Naive thymus-derived CD8-positive, alpha-beta T cell (primary cell): ENCODE data around the gene TPSAB1. TPM values are rescaled to one million over a fixed set of nuclear protein-coding genes. Genes with fewer than 3 reads are reported as not detected.
"Not testable (repeated sequence)": the region's sequence is repeated elsewhere in the genome, so short reads cannot be mapped to it uniquely, and the experiment has no call there.

Experiments
- ATAC-seq, 2 donors: fragments of 150-1000 bp; cut with Tn5 transposase in 1 of 2; sonication (Bioruptor Pico), chemical (Tn5 transposase) in 1 of 2; 1 replicate in 1 of 2; 2 replicates in 1 of 2; pipeline ENCODE4 v1.10.0; 2021; ENCODE audit warnings: mild to moderate bottlenecking in 2 of 2, moderate library complexity in 2 of 2
- POLR2A ChIA-PET: fragments of 350-600 bp; sonication (Branson Sonifier 250); formaldehyde crosslinking; loops from one replicate; lab custom pipeline; 2021; ENCODE audit warnings: antibody characterized with exemption; lab: Charles Lee
- DNase-seq, 10 donors: peaks; one replicate each; pipeline versions ENCODE4 v3.0.0 to v3.0.0-alpha.2; 2020 to 2022
- H3K27ac Mint-ChIP-seq, 10 donors: one replicate each; pipeline ENCODE4 v1.8.0; 2020 to 2022; ENCODE audit warnings: mild to moderate bottlenecking in 10 of 10, mixed read lengths in 10 of 10, moderate library complexity in 4 of 10, inconsistent platforms in 1 of 10
- H3K27me3 Mint-ChIP-seq, 5 donors: one replicate each; pipeline ENCODE4 v1.8.0; 2021 to 2022; ENCODE audit warnings: mixed read lengths in 5 of 5
- H3K36me3 Mint-ChIP-seq, 3 donors: one replicate each; pipeline ENCODE4 v1.8.0; 2020 to 2022; ENCODE audit warnings: mixed read lengths in 3 of 3, mild to moderate bottlenecking in 2 of 3, inconsistent platforms in 1 of 3
- H3K4me1 Mint-ChIP-seq, 4 donors: one replicate each; pipeline ENCODE4 v1.8.0; 2021 to 2022; ENCODE audit warnings: mixed read lengths in 4 of 4
- H3K4me3 Mint-ChIP-seq, 10 donors: one replicate each; pipeline ENCODE4 v1.8.0; 2020 to 2022; ENCODE audit warnings: mild to moderate bottlenecking in 10 of 10, mixed read lengths in 10 of 10, moderate library complexity in 6 of 10, inconsistent platforms in 1 of 10
- H3K9me3 Mint-ChIP-seq, 9 donors: one replicate each; pipeline ENCODE4 v1.8.0; 2020 to 2022; ENCODE audit warnings: mixed read lengths in 9 of 9, mild to moderate bottlenecking in 3 of 9, inconsistent platforms in 1 of 9, moderate library complexity in 1 of 9
- polyA plus RNA-seq, 3 donors: library from polyadenylated mRNA; unstranded; fragments of 300-500 nt; fragmentation: Illumina TruSeq; gene quantifications; one replicate each; pipeline ENCODE4 v1.2.3, GENCODE V29; 2021
- total RNA-seq, 8 experiments: library from RNA in 2 of 8; stranded (reverse) in 2 of 8; gene quantifications; one replicate each; pipeline ENCODE4 v1.2.3 and lab custom pipeline; 2021 to 2026

Gene TPSAB1
- total and polyA plus RNA-seq, 5 experiments from 2014 or later: not detected

DNA sequence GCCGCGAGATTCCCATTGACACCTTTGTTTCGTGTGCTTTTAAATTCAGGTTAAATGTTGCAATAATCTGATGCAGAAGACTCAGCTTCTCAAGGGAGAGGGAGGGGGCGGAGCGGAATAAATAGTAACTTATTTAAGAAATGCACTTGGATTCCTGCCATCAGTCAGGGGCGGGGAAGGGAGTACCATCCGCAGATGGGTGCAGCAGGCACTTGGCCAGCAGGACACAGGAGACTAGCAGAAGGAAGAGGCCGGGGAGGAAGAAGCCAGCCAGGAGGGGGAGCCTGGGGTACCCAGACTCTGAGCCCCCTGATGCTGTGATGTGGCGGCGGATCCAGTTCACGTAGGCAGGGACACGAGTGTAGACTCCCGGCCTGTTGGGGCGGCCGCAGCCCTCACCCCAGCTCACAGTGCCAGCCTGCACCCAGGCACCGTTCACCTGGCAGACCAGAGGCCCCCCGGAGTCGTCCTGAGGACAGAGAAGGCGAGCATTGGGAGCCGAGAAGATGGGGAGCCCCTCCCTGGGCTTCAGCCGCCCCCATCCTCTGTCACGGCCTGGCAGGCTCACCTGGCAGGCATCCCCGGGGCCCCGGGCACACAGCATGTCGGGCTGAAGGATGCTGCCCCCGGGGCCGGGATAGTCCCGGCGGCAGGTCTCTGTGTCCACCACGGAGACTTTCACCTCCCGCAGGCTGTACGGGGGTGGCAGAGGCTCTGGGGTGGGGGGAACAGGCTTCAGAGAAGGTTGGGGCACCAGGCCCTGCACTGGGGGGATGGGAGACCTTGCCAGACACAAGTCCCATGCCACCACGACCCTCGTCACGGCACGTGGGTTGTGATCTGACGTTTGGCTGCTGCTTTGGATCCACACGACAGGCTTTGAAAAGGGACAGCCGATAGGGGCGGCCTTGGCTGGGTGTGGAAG, 18.6 kb upstream of the TPSAB1 start:
- H3K27ac Mint-ChIP-seq: no peak overlapping the region
- no peak overlapping the region for H3K4me3 Mint-ChIP-seq
- DNase-seq: no peak
- POLR2A ChIA-PET: no interaction called here
- H3K27me3 Mint-ChIP-seq: no peaks in the 10 kb centered on the region
- H3K36me3 Mint-ChIP-seq: no peaks in the 10 kb centered on the region
- ATAC-seq: no peak
- H3K9me3 Mint-ChIP-seq: no peaks in the 10 kb centered on the region
- no peaks in the 10 kb centered on the region for H3K4me1 Mint-ChIP-seq

DNA sequence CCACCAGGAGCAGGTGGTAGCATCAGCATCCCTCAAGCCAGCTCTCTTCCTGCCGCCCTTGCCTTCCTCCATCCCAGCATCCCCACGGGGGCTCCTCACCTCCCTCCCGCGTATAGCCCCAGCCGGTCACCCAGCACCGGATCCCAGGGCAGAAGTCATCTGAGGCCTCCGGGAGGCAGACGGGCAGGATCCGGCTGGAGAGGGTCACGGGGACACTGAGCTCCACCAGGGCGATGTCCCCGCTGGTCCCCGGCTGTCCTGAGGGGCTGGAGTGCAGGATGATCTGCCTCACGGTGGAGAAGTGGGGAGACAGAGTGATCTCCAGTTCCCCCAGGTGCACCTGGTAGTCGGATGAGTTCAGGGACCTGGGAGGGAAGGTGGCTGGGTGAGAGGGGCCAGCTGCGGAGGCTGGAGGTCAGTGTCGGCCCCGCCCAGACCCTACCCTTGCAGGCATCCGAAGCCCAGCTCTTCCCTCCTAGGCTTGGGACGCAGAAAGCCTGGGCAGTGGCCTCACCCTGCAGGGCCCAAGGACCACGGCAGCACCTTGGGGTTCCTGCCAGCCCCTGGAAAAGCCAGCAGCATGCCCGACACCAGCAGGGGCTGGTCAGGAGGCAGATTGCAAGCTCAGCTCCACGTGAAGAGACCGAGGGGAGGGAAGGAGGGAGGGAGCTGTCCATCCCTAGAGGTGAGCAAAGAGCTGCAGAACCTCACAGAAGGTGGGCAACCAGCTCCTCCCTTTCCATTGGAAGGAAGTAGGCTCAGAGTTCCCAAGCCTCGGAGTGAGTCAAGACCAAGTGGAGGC, 17.8 kb upstream of the TPSAB1 start:
- no peak for DNase-seq
- Mint-ChIP-seq H3K4me3 (no peak overlapping the region), H3K27ac (no peak overlapping the region), H3K4me1 (no peaks in the 10 kb centered on the region), H3K36me3 (no peaks in the 10 kb centered on the region), H3K9me3 (no peaks in the 10 kb centered on the region), H3K27me3 (peaks cover 0 to 2% (median 0%) of the 10 kb centered on the region in 5 donors)
- POLR2A ChIA-PET: no interaction called here
- no peak for ATAC-seq

DNA sequence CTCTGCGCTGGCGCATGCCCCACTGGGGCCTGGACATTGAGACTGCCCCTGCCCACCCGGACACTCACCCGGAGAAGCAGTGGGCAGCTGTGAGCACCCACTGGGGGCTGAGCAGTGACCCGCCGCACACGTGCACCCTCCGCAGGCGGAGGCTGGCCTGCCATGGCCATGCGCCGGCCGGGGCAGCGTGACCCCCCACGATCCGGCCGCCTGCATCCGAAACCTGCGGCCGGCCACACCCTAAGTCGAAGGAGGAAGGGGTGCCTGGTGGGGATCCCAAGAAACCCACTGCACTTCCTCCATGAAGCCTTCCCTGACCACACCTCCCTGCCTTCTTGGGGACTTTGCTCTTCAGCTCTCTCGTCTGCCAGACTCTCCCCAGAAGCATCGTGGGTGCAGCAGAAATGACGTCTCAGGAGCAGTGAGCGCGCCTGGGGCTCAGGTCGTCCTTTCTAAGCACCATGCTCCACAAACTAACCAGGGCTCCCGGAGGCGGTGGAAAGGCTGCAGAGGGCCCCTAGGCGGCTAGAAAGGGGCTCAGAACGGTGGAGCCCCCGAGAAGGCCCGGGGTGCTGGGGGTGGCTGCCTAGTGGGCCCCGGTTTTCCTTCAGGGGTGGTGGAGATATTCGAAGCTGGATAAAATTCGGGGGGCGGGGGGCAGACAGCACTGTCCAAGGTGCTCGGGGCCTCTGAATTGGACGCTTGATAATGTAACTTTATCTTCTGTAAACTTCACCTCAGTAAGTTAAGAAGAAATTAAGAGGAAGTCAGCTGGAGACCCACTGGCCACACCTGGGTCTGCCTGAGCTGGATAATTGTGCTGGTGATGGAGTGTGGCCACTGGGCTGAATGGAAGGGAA, 16.9 kb upstream of the TPSAB1 start:
- ATAC-seq (no peak), DNase-seq (no peak)
- no peak overlapping the region for H3K27ac Mint-ChIP-seq
- peaks cover 0 to 2% (median 0%) of the 10 kb centered on the region in 5 donors for H3K27me3 Mint-ChIP-seq
- no peak overlapping the region for H3K4me3 Mint-ChIP-seq
- POLR2A ChIA-PET: no interaction called here
- no peaks in the 10 kb centered on the region for H3K9me3 Mint-ChIP-seq
- H3K36me3 Mint-ChIP-seq: no peaks in the 10 kb centered on the region
- no peaks in the 10 kb centered on the region for H3K4me1 Mint-ChIP-seq

DNA sequence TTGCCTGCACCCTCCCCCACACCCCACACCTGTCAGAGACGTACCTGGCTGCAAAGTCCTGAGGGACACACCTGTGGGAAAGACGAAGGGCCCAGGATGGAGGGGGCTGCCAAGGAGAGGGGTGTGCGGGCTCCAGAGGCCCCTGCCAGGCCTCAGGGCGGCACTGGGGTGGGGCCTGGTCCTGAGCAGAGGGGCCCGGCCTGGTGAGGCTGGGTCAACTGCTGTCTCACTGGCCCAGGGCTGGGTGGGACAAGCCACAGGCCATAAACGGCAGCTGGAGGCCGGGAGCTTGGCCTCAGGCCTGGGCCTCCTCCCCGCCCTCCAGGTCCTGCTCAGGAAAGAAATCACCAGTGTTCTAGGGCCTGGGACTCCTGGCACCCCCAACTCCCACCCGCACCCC, 15.9 kb upstream of the TPSAB1 start:
- ATAC-seq: no peak
- POLR2A ChIA-PET: no interaction called here
- peaks cover 0 to 2% (median 0%) of the 10 kb centered on the region in 5 donors for H3K27me3 Mint-ChIP-seq
- no peak for DNase-seq
- no peaks in the 10 kb centered on the region for H3K36me3 Mint-ChIP-seq
- no peak overlapping the region for H3K4me3 Mint-ChIP-seq
- no peaks in the 10 kb centered on the region for H3K9me3 Mint-ChIP-seq
- peak overlapping the region in 1 of 10 donors; percentile 45 for H3K27ac Mint-ChIP-seq
- no peaks in the 10 kb centered on the region for H3K4me1 Mint-ChIP-seq

DNA sequence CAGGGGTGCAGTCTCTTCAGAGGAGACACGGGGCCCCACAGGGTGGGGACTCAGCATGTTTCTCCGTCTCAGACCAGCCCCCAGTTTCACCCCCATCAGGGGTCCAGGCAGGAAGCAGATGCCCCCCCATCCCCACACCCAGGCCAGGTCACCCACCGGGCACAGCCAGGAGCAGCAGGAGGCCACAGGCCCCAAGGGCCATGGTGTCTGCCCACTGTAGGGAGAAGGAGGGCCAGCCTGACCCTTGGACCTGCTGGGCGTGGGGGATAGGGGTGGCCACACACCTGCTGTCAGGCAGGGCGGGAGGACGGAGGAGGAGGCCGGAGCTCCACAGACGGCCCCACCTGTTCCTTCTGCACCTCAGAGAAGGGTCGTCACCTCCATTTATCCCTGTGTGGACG, 15.5 kb upstream of the TPSAB1 start, which contains the start of gene TPSG1:
TPSG1 (minus strand) TSS at position 218 of the 401 bp plus-strand sequence; CDS start at position 202, 16 bp downstream.
- Mint-ChIP-seq H3K36me3 (no peaks in the 10 kb centered on the region), H3K27me3 (peaks cover 0 to 2% (median 0%) of the 10 kb centered on the region in 5 donors), H3K27ac (peak within 1 kb of the TSS in 1 of 10 donors; percentile 45), H3K4me1 (no peaks in the 10 kb centered on the region), H3K9me3 (no peaks in the 10 kb centered on the region), H3K4me3 (no peak within 1 kb of the TSS)
- no peak for ATAC-seq
- DNase-seq: no peak
- POLR2A ChIA-PET: no interaction called here

DNA sequence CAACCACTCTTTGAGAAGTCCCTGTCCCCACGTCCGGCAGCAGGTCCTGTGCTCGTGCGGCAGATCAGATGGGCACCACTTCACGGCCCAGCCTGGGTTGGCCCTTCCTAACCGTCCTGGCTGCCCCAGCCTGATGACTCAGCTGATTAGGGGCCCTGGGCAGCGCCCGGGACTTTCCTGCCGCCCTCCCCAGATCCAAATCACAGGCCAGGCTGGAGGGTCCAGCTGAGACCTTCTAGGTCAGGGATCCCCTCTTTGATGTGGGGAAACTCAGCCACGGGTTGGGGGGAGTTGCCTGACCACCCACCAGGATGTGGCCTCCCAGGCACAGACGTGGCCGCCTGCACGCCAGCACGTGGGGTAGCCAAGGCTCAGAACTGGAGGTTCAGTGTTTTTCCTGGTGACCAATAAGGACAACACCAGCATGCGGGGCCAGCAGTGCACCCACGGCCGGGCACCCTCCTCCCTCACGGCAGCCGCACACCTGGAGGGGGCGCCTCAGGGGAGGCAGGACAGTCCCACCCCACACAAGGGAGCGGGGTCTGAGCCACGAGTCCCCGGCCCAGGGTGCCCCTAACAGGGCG, 14.7 kb upstream of the TPSAB1 start:
- H3K27ac Mint-ChIP-seq, H3K27me3 Mint-ChIP-seq, H3K36me3 Mint-ChIP-seq, H3K4me3 Mint-ChIP-seq, H3K9me3 Mint-ChIP-seq, H3K4me1 Mint-ChIP-seq, DNase-seq, ATAC-seq, POLR2A ChIA-PET: not testable (repeated sequence)

DNA sequence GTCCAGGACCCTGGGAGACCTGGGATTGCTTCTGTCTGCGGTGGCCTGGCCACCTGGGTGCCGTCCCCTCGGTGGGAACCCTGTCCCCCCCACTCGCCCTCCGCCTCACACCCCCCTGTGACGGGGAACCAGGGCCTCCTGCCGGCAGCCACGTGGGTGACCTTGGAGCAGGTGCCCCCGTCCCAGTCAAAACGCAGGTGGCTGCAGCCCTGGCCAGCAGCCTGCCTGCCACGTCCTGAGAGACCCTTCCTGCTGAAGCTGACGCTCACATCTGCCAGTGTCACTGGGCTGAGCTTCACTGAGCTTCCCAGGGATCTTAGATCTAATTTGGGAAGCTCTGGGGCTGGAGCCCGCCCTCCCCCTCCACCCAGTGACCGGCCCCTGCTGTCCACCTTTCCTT, 13.8 kb upstream of the TPSAB1 start:
- H3K27ac Mint-ChIP-seq, ATAC-seq, H3K4me1 Mint-ChIP-seq, H3K36me3 Mint-ChIP-seq, H3K9me3 Mint-ChIP-seq, H3K27me3 Mint-ChIP-seq, H3K4me3 Mint-ChIP-seq, POLR2A ChIA-PET: not testable (repeated sequence)
- peak in 1 of 10 donors; percentile 37 for DNase-seq

DNA sequence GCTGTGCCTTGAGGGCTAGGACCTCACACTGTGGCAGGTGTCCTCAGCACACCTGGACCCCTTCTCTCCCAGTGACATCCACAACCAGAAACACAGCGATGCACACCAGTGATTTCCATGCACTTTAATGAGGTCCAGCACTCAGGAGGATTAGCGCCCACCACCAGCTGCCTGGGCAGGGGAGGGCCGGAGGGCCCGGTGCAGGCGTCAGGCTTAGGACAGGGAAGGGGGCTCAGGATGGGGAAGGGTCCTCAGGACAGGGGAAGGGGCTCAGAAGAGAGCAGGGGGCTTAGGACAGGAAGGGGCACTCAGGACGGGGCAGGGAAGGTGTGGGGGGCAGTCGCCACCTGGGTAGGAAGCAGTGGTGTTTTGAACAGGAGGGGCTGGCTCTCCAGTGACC, 12.3 kb upstream of the TPSAB1 start:
- POLR2A ChIA-PET, H3K36me3 Mint-ChIP-seq, H3K4me1 Mint-ChIP-seq, H3K27me3 Mint-ChIP-seq, ATAC-seq, H3K27ac Mint-ChIP-seq, H3K9me3 Mint-ChIP-seq, H3K4me3 Mint-ChIP-seq: not testable (repeated sequence)
- peak in 2 of 10 donors; percentile 1 to 13 for DNase-seq

DNA sequence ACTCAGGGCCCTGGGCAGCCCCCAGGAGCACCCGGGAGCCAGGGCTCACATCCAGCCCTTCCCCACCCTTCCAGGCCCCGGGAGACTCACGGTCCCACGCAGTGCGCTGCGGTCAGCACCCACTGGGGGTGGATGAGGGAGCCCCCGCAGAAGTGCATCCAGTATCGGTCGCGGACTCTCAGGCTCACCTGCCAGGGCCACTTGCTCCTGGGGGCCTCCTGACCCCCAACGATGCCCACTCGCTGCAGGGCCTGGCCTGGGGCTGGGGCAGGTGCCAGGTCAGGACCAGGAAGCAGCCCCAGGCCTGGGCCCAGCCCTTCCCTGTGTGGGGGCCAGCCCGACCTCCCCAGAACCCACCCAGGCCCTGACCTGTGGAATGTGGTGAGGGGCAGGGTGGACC, 11.0 kb upstream of the TPSAB1 start:
- H3K27ac Mint-ChIP-seq, H3K36me3 Mint-ChIP-seq, POLR2A ChIA-PET, H3K9me3 Mint-ChIP-seq, H3K4me1 Mint-ChIP-seq, H3K4me3 Mint-ChIP-seq, ATAC-seq, H3K27me3 Mint-ChIP-seq: not testable (repeated sequence)
- DNase-seq: peak in 2 of 10 donors; percentile 1 to 32

DNA sequence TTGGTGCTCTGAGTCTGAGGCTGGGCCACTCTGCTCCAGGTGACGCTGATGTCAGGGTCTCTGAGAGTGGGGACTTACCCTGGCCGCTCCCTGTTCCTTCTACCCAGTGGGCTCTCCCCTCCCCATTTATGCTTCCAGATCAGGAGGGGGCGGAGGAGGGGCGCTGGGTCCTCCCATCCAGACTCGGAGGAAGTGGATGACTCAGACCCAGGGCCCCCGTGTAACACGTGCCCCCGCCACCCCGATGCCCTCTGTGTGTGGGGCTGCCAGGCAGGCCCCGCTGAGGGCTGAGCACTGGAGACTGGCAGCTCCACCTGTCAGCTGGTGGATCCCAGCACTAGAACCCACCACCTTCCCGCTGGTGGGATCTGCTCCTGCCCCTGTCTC, 10.4 kb upstream of the TPSAB1 start, which contains the start of gene TPSB2:
TPSB2 (minus strand) TSS at position 101 of the 387 bp plus-strand sequence. CDS start 233 bp downstream, outside the sequence.
- H3K4me3 Mint-ChIP-seq, H3K27ac Mint-ChIP-seq, POLR2A ChIA-PET, H3K4me1 Mint-ChIP-seq, ATAC-seq, H3K27me3 Mint-ChIP-seq, H3K9me3 Mint-ChIP-seq, DNase-seq, H3K36me3 Mint-ChIP-seq: not testable (repeated sequence)

DNA sequence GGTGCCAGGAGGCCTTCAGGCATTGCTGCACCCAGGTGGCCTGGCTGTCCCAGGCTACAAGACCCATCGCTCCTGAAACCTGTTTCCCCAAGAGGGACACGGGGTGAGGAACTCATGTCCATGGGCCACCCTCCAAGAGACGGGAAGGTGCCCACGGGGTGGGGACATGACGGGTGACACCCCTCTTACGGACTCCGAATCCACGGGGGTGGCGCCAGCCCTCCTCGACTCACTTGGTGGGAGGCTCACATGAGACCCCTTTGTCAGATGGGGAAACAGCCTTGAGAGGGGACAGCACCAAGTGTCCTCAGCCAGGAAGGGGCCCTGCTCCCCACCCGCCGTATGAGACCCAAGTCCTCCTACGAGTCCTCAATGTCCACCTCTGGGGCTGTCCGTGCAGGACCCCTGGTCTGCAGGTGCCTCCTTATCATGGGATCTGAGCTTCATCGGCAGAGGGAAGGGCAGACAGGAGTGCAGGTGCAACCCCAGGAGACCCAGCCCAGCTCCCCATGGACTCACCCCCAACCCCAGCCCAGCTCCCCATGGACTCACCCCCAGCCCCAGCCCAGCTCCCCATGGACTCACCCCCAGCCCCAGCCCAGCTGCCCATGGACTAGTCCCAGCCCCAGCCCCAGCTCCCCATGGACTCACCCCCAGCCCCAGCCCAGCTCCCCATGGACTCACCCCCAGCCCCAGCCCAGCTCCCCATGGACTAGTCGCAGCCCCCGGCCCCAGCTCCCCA, 9.9 kb upstream of the TPSAB1 start:
- not testable (repeated sequence) for ATAC-seq, H3K9me3 Mint-ChIP-seq

DNA sequence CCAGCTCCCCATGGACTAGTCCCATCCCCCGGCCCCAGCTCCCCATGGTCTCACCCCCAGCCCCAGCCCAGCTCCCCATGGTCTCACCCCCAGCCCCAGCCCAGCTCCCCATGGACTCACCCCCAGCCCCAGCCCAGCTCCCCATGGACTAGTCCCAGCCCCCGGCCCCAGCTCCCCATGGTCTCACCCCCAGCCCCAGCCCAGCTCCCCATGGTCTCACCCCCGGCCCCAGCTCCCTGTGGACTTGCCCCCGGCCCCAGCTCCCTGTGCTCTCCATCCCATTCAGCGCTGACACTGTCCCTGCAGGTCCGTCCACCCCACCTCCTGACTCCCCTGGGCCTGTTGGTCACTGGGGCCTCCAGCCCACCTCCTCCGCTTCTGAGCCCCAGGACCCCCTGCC, 9.2 kb upstream of the TPSAB1 start:
- H3K27ac Mint-ChIP-seq, ATAC-seq, POLR2A ChIA-PET, H3K4me1 Mint-ChIP-seq, H3K27me3 Mint-ChIP-seq, H3K9me3 Mint-ChIP-seq, H3K36me3 Mint-ChIP-seq, H3K4me3 Mint-ChIP-seq: not testable (repeated sequence)
- DNase-seq: peak in 1 of 10 donors; percentile 48

More for the DNA sequence above, 9.9 kb upstream of the TPSAB1 start:
- peak in 1 of 10 donors; percentile 27 for DNase-seq
- H3K4me3 Mint-ChIP-seq, POLR2A ChIA-PET, H3K36me3 Mint-ChIP-seq, H3K27me3 Mint-ChIP-seq, H3K4me1 Mint-ChIP-seq, H3K27ac Mint-ChIP-seq: not testable (repeated sequence)
